ENCODE data around the gene ZNF770.

Gene ZNF770

GRCh38 chr15:35014241-35014640 lies 26.2 kb upstream of the ZNF770 start:
- DNase-seq (ENCODE audit: low spot score) = no peak
- no peak overlapping the region for H3K27ac ChIP-seq
- CTCF ChIA-PET = no interaction called here
- TF ChIP-seq, protein P1, sequence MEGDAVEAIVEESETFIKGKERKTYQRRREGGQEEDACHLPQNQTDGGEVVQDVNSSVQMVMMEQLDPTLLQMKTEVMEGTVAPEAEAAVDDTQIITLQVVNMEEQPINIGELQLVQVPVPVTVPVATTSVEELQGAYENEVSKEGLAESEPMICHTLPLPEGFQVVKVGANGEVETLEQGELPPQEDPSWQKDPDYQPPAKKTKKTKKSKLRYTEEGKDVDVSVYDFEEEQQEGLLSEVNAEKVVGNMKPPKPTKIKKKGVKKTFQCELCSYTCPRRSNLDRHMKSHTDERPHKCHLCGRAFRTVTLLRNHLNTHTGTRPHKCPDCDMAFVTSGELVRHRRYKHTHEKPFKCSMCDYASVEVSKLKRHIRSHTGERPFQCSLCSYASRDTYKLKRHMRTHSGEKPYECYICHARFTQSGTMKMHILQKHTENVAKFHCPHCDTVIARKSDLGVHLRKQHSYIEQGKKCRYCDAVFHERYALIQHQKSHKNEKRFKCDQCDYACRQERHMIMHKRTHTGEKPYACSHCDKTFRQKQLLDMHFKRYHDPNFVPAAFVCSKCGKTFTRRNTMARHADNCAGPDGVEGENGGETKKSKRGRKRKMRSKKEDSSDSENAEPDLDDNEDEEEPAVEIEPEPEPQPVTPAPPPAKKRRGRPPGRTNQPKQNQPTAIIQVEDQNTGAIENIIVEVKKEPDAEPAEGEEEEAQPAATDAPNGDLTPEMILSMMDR (conservative IDR thresholded peaks at IDR 0.05; ENCODE audit: low read depth) = no peak
- POLR2A ChIA-PET (ENCODE audit: low non-redundant PET) = interaction anchor here (0.8 kb wide), 1 partner anchor 26 kb away, joined by 3 read pairs; the partner anchor contains the start of gene ZNF770

GRCh38 chr15:35013370-35013769 lies 25.3 kb upstream of the ZNF770 start:
- POLR2A ChIA-PET (ENCODE audit: low non-redundant PET) = interaction anchor here (0.8 kb wide), 1 partner anchor 25 kb away, joined by 3 read pairs; the partner anchor contains the start of gene ZNF770
- CTCF ChIA-PET = no interaction called here
- H3K27ac ChIP-seq = no peak overlapping the region
- TF ChIP-seq, protein P1 (conservative IDR thresholded peaks at IDR 0.05; ENCODE audit: low read depth) = no peak
- DNase-seq (ENCODE audit: low spot score) = no peak

DNA sequence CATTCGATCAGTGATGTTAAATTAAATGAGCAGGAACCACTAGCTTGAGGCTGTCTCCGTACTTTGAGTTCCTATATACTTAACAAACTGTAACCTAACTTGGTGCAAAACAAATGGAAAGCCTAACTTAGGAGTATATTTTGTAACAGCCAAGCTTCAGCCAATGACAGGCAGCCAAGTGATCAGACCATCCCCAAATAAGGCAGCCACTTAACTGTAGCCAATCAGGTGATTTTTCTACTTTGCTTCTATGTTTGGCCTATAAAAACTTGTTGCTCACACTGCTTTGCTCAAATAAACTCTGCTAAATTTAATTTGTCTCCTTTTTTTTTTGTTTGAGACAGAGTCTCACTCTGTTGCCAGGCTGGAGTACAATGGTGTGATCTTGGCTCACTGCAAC lies 19.3 kb upstream of the ZNF770 start:
- DNase-seq (ENCODE audit: low spot score) = no peak
- no peak overlapping the region for H3K27ac ChIP-seq
- ChIA-PET CTCF (no interaction called here), POLR2A (ENCODE audit: low non-redundant PET) (no interaction called here)
- TF ChIP-seq, protein P1 (conservative IDR thresholded peaks at IDR 0.05; ENCODE audit: low read depth) = no peak

- ChIA-PET CTCF (no interaction called here), POLR2A (ENCODE audit: low non-redundant PET) (no interaction called here)
- DNase-seq (ENCODE audit: low spot score) = no peak
- TF ChIP-seq, protein P1 (conservative IDR thresholded peaks at IDR 0.05; ENCODE audit: low read depth) = no peak
- no peak overlapping the region for H3K27ac ChIP-seq
Observed at GRCh38 chr15:35005933-35006332, 17.8 kb upstream of the ZNF770 start.

- DNase-seq (ENCODE audit: low spot score) = no peak
- TF ChIP-seq, protein P1 (conservative IDR thresholded peaks at IDR 0.05; ENCODE audit: low read depth) = no peak
- H3K27ac ChIP-seq = no peak overlapping the region
- CTCF ChIA-PET = no interaction called here
- POLR2A ChIA-PET (ENCODE audit: low non-redundant PET) = no interaction called here
Observed at GRCh38 chr15:35003928-35004327, 15.8 kb upstream of the ZNF770 start.

GRCh38 chr15:35000511-35000910 lies 12.4 kb upstream of the ZNF770 start:
- DNase-seq (ENCODE audit: low spot score) = peak; percentile 94
- peak overlapping the region; percentile 83 for H3K27ac ChIP-seq
- ChIA-PET CTCF (no interaction called here), POLR2A (ENCODE audit: low non-redundant PET) (interaction anchor here (0.8 to 1.0 kb wide), 2 partner anchors 12 kb away, joined by 3 to 6 read pairs; partner anchors contain the start of gene ZNF770)
- TF ChIP-seq, protein P1 (conservative IDR thresholded peaks at IDR 0.05; ENCODE audit: low read depth) = no peak
